HG03135 (cell line): Measurements from ENCODE around the gene PNKP.
A peak's percentile ranks its signal among the peaks of the same experiment; 100 is the strongest.

Source experiments
- ATAC-seq: cut with Tn5 transposase; IDR thresholded peaks from one replicate; pipeline ENCODE4 v1.9.1; 2021; ENCODE audit warnings: mild to moderate bottlenecking, moderate library complexity; ENCODE audit not compliant: unreplicated experiment

PNKP gene

DNA sequence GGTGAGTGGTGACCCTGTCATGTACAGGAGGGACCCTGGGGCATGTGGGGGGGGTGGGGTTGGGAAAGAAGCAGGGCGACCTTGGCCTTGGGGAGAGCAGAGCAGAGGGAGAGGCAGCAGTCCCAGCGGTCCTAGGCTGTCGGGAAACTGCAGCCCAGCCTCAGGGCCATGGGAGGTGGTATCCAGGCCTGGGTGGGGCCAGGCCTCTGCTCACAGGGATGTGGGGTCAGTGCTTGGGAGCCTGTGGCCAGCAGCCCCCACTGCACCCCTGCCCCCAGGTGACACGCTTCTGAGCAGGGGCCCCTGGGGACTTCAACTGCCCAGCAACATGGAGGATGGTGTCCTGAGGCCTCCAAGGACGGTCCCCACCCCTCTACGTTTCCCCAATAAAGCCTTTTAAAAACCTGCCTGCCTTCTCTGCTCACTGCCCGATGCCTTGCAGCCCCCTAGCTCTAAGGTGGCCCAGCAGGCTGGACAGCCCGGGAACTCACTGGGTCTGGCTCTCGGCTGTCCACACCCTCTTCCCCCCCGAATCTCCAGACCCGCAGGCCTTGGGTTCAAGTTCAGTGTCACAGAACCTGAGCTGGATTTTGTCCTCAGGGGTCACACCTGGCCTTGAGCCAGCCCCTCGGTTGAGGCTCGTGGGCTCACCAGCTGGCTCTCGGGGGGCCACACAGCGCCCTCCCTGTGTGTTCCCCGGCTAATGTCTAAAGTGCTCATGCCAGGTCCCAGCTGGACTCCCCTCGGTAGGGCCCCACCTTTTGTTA lies 6.9 kb downstream of the PNKP start:
- no peak for ATAC-seq

- no peak for ATAC-seq
Measured at GRCh38 chr19:49859682-49860335, 7.6 kb downstream of the PNKP start.

DNA sequence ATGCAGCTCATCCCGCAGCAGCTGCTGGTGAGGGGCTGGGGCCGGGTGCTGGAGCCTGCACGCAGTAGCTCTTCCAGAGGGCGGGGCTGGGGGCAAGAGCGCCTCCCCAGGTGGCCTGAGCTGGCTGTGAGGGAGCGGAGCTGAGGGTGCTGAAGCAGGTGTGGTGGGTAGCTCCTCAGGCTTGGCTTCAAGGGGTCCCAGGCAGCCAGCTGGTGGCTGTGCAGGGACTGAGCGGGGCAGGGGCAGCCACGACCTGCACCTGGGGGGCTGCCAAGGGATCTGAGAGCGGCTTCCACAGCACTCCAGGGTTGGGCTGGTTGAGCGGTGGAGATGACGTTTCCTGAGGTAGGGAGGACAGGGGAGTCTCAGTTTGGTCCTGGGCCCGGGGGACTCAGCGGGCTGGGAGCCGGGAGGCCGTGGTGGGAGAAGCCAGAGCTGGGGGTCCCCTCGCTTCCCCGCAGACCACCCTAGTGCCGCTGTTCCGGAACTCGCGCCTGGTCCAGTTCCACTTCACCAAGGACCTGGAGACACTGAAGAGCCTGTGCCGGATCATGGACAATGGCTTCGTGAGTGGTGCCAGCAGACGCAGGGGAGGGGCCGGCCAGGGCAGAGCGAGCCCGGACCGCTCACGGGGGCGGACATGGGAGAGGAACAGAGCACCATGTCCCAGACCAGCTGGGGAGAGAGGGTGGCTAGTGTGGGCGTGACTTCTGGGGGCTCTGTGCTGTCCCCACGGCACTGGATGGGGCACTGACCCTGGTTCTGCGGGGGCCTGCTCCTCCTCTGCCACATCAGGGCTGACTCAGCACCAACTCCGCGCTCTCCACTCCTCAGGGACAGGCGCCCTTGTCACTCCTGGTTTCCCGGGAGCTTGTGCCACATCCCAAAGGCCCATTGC lies 9.0 kb downstream of the PNKP start:
- no peak for ATAC-seq

DNA sequence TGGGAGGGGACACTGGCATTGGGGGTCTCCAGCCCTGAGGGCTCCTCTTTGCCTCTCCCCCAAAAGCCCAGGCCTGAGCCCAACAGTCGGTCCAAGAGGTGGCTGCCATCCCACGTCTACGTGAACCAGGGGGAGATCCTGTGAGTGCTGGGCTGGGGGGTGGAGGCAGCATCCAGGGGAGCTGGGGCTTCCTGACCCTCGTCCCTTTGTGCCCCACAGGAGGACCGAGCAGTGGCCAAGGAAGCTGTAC lies 9.6 kb downstream of the PNKP start:
- no peak for ATAC-seq

DNA sequence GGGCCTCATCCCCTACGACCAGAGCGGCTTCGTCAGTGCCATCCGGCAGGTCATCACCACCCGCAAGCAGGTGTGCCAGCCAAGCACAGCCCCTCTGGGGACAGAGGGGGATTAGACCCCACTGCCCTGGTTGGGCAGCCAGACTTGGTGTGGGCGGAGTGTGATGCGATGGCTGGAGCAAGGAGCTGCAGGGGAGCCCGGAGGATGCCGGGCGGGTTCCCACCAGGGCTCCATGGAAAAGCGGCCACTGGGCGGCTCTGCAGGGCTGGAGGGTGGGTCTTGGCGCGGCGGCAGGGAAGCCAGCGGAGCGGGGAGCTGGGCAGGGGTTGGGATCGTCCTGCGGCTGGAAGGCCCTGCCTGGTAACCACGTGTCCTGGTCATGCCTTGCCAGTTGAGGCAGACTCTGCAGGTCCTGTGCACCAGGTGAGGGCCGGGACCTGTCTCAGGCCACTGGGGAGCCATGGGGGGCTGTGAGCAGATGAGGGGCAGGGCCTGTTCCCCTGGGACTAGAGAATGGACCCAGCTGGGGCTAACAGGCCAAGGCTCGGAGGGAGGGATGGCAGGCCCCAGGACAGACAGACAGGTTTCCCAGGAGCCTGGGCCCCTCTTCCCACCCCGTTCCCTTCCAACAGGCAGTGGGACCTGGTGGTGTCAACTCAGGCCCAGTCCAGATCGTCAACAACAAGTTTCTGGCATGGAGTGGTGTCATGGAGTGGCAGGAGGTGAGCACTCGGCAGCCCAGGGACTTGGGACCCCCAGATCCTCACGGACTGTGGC lies 10.1 kb downstream of the PNKP start:
- no peak for ATAC-seq

- no peak for ATAC-seq
Measured at GRCh38 chr19:49856574-49857021, 10.8 kb downstream of the PNKP start.

GRCh38 chr19:49855676-49856573 lies 11.5 kb downstream of the PNKP start:
- no peak for ATAC-seq

DNA sequence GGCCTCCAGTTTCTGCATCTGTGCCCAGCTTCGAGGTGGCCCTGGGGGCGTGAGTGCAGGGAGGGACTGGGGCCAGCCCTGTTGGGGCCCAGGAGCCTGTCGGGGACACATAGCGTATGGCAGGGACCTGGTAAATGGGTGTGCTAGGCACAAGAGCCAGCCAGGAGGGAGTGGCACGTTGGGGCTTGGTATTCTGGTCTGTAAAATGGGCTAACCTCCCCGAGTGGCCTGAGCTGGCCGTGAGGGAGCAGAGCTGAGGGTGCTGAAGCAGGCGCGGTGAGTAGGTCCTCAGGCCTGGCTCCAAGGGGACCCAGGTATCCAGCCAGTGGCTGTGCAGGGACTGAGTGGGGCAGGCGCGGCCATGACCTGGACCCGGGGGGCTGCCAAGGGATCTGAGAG lies 12.1 kb downstream of the PNKP start:
- ATAC-seq, result no peak

- ATAC-seq, result no peak
Measured at GRCh38 chr19:49854378-49855263, 12.8 kb downstream of the PNKP start.

GRCh38 chr19:49853852-49854377 lies 13.5 kb downstream of the PNKP start:
- no peak for ATAC-seq

- ATAC-seq, result no peak
Measured at GRCh38 chr19:49852631-49853126, 14.7 kb downstream of the PNKP start.

DNA sequence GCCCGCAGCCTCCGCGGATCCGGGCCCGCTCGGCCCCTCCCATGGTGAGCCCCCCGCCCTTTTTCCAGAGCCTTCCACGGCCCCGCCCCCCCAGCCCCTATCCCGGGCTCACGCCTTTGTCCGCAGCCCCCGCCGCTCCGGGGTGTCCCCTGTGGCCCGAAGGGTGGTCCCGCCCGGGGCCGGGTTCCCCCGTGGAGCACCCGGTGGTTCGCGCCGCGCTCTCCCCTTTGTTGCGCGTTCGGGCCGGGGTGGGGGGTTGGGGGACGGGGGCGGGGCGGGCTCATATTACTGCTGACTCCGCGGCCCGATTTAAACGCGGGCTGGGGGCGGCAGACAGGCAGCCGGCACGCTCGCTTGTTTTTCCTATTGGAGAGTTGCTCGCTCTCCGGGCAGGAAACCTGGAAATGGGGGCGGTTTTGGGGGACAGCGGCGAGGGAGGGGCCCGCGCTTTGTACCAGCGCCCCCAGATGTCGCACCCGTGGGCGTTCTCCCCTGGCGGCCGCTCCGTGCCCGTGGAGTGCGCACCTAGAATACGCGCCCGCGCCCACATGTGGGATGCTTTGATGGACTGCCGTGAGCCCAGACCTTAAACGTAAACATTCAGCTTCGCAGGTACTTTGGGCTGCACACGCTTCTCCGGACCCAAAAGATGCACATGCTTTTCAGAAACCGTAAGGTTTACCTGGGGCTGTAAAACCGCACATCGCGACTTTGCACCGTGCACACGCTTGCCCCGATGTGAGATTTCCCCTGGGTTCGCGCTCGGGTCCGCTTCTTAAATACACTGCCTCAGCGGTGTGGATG lies 15.7 kb downstream of the PNKP start:
- no peak for ATAC-seq

- peak; percentile 71 for ATAC-seq
Measured at GRCh38 chr19:49850487-49851342, 16.7 kb downstream of the PNKP start, which contains the start of gene PTOV1. Gene PTOV1, plus strand, starts transcription at chr19:49851159.

DNA sequence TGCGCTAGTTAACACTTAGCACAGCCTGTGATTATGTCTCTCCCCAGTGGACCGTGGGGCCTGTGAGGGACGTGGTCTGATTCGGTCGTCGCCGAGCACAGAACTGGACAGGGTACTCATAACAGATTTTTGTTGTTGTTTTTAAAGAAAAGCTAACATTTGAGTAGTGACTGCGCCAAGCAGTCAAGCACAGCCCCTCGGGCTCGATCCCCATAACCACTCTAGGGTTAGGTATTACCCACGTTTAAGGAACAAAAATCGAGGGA lies 17.2 kb downstream of the PNKP start:
- no peak for ATAC-seq

GRCh38 chr19:49849433-49850220 lies 17.7 kb downstream of the PNKP start:
- ATAC-seq, result no peak

DNA sequence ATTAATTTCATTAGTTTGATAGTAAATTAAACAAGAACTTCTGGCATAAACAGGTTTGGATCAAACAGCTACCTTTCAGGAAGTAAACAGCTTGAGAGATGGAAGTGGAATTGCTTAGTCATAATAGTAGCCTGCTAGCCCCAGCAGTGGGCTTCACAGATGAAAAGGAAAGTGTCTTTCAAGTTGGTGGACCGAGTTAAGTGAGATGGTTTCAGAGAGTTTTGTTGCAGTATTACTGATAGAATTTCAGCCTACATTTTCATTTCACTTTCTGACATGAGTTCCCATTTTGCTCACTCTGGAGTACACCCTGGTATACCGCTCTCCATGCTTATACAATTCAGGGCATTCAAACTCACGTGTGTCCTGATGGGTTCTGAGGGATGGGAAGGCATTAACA lies 18.4 kb downstream of the PNKP start:
- no peak for ATAC-seq
